GM21447 (cell line): ENCODE results near the gene LPIN2.

Experiments used
- ATAC-seq: cut with Tn5 transposase; IDR thresholded peaks from one replicate; pipeline ENCODE4 v1.9.1; 2021; ENCODE audit not compliant: unreplicated experiment

LPIN2 gene

GRCh38 chr18:2965797-2966196 is 47.1 kb downstream of the LPIN2 start:
- ATAC-seq: no peak

GRCh38 chr18:2964361-2965010 is 48.5 kb downstream of the LPIN2 start:
- no peak for ATAC-seq
